Fibroblast of mammary gland (primary cell): Measurements from ENCODE around the gene SIGLEC7.

Experiments used
- DNase-seq: peaks from one replicate; pipeline ENCODE4 v3.0.0-alpha.2; 2010; ENCODE audit warnings: low read depth
- H3K4me3 ChIP-seq: 2 replicates; pipeline ENCODE4 v1.5.1; 2011; ENCODE audit warnings: low read depth, mild to moderate bottlenecking, low read length, moderate library complexity; ENCODE audit not compliant: control insufficient read depth
- CTCF ChIP-seq: conservative IDR thresholded peaks from 2 replicates; pipeline ENCODE4 v1.5.1; 2011; ENCODE audit warnings: low read depth, low read length, inconsistent platforms; ENCODE audit not compliant: control insufficient read depth, insufficient read depth

Gene SIGLEC7

DNA sequence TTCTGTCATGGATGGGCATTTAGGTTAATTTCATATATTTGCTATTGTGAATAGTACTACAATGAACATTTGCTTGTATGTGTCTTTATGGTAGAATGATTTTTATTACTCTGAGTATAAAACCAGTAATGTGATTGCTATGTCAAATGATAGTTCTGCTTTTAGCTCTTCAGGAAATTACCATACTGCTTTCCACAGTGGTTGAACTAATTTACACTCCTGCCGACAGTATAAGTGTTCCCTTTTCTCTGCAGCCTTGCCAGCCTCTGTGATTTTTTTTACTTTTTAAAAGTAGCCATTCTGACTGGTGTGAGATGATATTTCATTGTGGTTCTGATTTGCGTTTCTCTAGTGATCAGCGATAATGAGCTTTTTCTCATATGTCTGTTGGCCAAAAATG lies 6.5 kb downstream of the SIGLEC7 start:
- no peak for DNase-seq
- no peak for TF ChIP-seq CTCF
- H3K4me3 ChIP-seq = no peak overlapping the region

GRCh38 chr19:51150627-51151026 lies 8.5 kb downstream of the SIGLEC7 start:
- TF ChIP-seq CTCF = no peak
- no peak overlapping the region for H3K4me3 ChIP-seq
- DNase-seq = no peak

- no peak for DNase-seq
- no peak for TF ChIP-seq CTCF
- H3K4me3 ChIP-seq = no peak overlapping the region
These were observed 14.6 kb downstream of the SIGLEC7 start for GRCh38 chr19:51156710-51157109.

DNA sequence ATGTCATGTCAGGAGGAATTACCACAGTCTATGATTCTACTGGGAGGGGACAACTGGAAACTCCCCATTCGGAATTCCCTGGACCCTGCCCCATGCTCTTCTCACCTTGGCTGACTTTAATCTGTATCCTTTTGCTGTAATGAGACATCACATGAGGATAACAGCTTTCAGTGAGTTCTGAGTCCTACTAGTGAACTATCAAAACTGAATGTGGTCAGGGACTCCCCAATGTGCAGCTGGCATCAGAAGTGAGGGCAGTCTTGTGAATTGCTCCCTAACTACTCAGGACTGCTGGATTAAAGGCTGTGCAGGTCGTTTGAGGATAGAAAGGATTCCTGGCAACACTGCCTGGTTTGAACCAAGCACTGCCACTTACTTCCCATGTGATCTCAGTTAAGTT lies 15.2 kb downstream of the SIGLEC7 start:
- no peak overlapping the region for H3K4me3 ChIP-seq
- no peak for TF ChIP-seq CTCF
- no peak for DNase-seq

DNA sequence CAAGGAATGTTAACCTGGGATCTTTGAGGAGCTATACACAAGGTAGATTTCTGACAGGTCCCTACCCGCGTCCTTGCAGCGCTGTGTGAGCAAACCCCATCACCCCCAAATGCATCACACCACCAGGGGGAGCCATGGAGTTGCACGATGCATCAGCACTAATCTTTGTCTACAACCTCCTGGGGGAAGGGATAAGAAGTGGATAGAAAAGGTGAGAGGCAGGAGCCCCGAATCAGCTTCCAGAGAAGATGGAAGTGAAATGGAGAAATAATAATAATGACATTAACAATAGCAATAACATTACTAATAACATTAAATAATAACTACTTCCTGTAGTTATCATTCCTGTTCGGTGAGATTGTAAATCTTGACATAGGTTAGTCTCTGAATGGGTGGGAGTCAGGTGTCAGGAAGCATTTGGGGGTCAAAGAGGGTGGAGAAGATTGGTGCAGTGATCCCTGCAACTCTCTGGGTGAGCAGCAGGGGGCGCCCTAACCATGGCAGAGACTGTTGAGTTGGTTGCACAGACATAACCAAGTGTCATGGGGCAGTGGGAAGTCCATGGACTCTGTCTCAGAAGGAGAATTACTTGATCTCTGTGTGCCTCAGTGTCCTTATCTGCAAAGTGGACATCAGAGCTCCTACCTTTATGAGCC lies 16.5 kb downstream of the SIGLEC7 start:
- no peak overlapping the region for H3K4me3 ChIP-seq
- TF ChIP-seq CTCF = peak; percentile 71
- peak; percentile 40 for DNase-seq

GRCh38 chr19:51159656-51160055 lies 17.6 kb downstream of the SIGLEC7 start:
- no peak overlapping the region for H3K4me3 ChIP-seq
- no peak for DNase-seq
- TF ChIP-seq CTCF = no peak

DNA sequence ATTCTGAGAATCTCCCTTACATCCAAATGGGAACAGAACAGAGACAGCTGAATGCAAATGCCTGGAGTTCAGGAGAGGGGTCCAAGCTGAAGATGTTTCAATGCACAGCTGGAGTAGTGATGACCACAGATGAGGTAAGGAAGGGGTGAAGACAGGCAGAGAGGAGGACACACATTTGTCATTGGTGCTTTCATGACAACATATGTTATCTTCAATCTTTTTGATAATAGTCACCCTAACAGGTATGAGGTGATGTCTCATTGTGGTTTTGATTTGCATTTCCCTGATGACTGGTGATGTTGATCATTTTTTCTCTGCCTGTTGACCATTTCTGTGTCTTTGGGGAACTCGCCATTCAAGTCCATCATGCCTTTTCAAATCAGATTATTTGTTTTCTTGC lies 19.2 kb downstream of the SIGLEC7 start:
- no peak for TF ChIP-seq CTCF
- no peak for DNase-seq
- H3K4me3 ChIP-seq = no peak overlapping the region
